NOMO-1 (cell line): ENCODE measurements around the gene IKZF3.
A peak's percentile ranks its signal among the peaks of the same experiment; 100 is the strongest.
"Not testable (repeated sequence)": the region's sequence is repeated elsewhere in the genome, so short reads cannot be mapped to it uniquely, and the experiment has no call there.

Experiments used
- DNase-seq, 2 experiments: peaks; one replicate each; lab custom pipeline; 2025; ENCODE audit not compliant: unreplicated experiment in 2 of 2; lab: John Stamatoyannopoulos, UW

IKZF3 gene

DNA sequence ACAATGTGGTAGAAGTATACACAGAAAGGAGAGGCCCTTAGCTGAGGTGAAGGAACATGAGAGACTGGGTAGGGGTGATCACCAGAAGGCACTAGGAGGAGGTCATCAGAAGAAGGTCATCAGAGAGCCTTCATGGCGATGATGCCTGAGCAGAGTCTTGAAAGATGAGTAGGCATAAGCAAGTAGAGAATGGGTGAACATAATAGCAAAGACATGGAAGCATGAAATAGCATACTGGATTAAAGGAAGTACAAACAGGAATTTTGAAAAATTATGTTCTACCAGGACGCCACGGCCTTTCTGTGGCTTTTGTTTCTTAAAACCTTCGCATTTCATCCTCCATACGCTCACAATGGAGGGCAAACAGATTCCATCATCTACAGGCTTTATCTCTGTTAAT, 2.9 kb downstream of the IKZF3 start:
- DNase-seq: no peak

DNA sequence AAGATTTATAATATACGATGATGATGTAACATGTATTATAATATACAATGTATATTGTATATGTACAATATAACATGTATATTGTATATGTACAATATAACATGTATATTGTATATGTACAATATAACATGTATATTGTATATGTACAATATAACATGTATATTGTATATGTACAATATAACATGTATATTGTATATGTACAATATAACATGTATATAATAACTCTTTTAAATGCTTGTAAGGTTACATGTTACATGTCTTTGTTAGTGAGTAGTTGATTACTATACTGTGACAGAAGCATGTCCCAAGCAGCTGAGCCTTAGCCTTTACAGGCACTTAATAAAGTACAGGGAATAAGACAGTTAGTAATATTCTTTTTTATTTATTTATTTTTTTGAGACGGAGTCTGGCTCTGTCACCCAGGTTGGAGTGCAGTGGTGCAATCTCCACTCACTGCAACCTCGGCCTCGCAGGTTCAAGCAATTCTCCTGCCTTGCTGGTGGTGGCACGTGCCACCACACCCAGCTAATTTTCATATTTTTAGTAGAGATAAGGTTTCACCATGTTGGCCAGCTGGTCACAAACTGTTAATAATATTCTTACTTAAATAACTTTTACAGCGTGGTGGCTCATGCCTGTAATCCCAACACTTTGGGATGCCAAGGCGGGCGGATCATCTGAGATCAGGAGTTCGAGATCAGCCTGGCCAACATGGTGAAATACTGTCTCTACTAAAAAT, 8.0 kb downstream of the IKZF3 start:
- DNase-seq: not testable (repeated sequence)

DNA sequence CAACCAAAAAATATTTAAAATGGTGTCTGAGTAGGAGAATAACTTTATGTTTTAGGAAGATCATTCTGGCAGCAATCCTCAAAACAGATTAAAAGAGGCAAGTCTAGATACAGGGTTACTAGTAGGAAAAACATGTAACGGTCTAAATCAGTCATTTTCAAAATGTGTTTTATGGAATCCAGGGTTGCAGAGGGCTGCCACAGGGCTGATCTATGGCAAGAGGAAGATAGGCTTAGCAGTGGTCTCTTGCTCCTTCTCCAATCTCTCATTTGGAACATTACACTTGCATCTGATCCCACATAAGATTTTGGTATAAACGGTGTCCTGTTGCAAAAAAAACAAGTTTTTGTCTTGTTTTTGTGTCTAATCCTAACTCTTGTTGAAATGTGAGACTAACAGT, 9.2 kb downstream of the IKZF3 start:
- no peak for DNase-seq

- no peak for DNase-seq
These were observed 11.9 kb downstream of the IKZF3 start for GRCh38 chr17:39852239-39852638.

DNA sequence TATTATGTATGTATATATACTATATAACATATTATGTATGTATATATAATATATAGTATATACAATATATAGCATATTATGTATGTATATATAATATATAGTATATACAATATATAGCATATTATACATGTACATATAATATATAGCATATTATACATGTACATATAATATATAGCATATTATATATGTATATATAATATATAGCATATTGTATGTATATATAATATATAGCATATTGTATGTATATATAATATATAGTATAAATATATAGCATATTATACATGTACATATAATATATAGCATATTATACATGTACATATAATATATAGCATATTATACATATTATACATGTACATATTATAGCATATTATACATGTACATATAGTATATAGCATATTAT, 13.9 kb downstream of the IKZF3 start:
- not testable (repeated sequence) for DNase-seq

DNA sequence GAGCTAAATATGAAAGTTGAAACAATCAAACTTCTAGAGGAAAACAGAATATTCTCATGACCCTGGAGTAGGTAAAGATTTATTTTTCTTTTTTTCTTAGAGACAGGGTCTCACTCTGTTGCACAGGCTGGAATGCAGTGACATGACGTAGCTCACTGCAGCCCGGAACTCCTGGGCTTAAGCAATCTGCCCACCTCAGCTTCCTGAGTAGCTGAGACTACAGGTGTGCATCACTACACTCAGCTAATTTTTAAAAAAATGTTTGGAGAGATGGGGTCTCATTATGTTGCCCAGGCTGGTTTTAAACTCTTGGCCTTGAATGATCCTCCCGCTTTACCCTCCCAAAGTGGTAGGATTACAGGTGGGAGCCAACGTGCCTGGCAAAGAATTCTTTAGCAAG, 15.5 kb downstream of the IKZF3 start:
- DNase-seq: no peak

GRCh38 chr17:39846205-39846604, 17.9 kb downstream of the IKZF3 start:
- DNase-seq: no peak

DNA sequence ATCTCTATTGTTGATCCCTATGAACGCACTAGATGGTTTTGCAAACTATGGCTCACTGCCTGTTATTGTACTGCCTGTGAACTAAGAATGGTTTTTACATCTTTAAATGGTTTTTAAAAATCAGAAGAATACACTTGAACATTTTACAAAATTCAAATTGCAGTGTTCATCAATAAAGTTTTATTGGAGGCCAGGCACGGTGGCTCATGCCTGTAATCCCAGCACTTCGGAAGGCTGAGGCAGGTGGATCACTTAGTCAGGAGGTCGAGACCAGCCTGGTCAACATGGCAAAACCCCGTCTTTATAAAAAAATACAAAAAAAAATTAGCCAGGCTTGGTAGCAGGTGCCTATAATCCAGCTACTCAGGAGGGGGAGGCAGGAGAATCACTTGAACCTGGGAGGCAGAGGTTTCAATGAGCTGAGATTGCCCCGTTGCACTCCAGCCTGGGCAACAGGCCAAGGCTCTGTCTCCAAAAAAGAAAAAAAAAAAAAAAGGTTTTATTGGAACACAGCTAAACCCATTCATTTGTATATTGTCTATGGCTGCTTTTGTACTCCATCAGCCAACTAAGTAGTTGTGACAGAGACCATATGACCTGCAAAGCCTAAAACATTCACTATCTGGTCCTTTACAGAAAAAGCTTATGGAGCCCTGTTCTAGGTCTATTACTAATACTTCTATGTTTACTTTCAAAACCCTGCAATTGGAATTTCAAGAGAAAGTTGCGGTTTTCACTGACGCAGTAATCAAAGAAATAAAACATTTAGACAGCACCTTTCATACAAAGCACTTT, 18.9 kb downstream of the IKZF3 start:
- DNase-seq: no peak

- no peak for DNase-seq
These were observed 22.9 kb downstream of the IKZF3 start for GRCh38 chr17:39841134-39841683.

GRCh38 chr17:39838784-39839183, 25.3 kb downstream of the IKZF3 start:
- DNase-seq: no peak

- no peak for DNase-seq
These were observed 26.1 kb downstream of the IKZF3 start for GRCh38 chr17:39838057-39838456.

DNA sequence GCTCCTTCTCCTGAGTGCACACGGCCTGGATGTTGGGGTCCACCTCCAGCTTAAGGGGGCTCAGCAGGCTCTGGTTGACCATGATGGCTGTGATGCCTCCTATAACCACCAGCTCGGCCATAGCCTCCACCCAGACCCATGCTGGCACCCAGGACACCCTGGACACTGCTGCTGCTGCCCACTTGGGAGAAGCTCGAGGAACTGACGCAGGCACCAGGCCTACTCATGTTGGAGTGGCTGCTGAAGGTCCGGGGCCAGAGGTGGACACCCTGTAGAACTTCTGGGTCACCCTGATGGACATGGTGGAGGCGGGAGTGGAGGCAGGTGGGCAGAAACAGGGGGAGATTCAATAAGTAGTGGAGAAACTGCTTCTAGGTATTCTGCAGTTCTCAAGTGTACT, 28.0 kb downstream of the IKZF3 start:
- no peak for DNase-seq

- DNase-seq: no peak
These were observed 28.9 kb downstream of the IKZF3 start for GRCh38 chr17:39835038-39835786.

- no peak for DNase-seq
These were observed 30.1 kb downstream of the IKZF3 start for GRCh38 chr17:39834017-39834416.

DNA sequence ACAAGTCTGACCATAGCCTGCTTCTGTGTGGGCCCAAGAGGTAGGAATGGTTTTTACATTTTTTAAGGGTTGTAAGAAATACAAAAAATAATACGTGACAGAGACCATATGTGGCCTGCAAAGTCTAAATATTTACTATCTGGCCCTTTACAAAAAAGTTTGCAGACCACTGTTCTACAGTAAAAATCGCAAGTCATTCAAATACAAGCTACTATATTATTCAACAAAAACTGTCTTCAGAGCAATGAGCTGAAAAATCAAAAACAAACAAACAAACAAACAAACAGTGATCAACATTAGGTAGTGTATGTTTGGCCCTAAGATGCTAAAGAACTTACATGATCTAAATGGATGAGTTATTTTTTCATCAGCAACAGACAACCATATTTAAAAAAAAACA, 32.5 kb downstream of the IKZF3 start:
- DNase-seq: no peak

DNA sequence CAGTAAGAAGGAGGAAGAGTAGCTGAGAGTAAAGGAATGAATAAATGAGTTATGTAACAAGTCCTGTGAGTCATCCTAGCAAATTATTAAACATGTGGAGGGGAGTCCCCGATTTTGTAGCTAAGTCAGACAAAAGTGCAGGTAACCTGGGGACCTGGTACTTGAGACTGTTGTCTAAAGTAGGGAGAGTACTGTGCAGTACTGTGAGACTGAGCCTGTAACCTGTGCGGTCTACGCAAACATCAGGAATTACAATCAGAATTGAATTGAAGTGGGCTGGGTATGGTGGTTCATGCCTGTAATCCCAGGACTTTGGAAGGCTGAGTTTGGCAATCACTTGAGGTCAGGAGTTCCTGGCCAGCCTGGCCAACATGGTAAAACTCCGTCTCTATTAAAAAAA, 35.7 kb downstream of the IKZF3 start:
- DNase-seq: no peak

- no peak for DNase-seq
These were observed 37.8 kb downstream of the IKZF3 start for GRCh38 chr17:39826334-39826733.

GRCh38 chr17:39823407-39824054, 40.6 kb downstream of the IKZF3 start:
- DNase-seq: no peak

- peak in 1 of 2 experiments; percentile 7 for DNase-seq
These were observed 42.1 kb downstream of the IKZF3 start for GRCh38 chr17:39822051-39822451.

- DNase-seq: no peak
These were observed 43.1 kb downstream of the IKZF3 start for GRCh38 chr17:39820987-39821386.

- DNase-seq: no peak
These were observed 43.6 kb downstream of the IKZF3 start for GRCh38 chr17:39820541-39820940.
